Activated T-helper 2 cell treated with anti-CD3 and anti-CD28 coated beads, Interferon-gamma antibody, Interleukin-2, Interleukin-4, amounts not matched to agents 10 μg/mL and 5 μg/mL and 100 μg/mL, durations not matched to agents 14 hours and 24 hours and 36 hours (primary cell): Measurements from ENCODE around the gene HEY2. TPM values are rescaled to one million over a fixed set of nuclear protein-coding genes. Genes with fewer than 3 reads are reported as not detected.

Experiments used
- DNase-seq: peaks from one replicate; pipeline ENCODE4 v3.0.0; 2021; ENCODE audit warnings: low spot score
- H3K27ac Mint-ChIP-seq: one replicate; pipeline ENCODE4 v1.8.0; 2021; ENCODE audit warnings: mixed read lengths
- H3K27me3 Mint-ChIP-seq: one replicate; pipeline ENCODE4 v1.8.0; 2021; ENCODE audit warnings: low read depth, mixed read lengths
- H3K36me3 Mint-ChIP-seq: one replicate; pipeline ENCODE4 v1.8.0; 2021; ENCODE audit warnings: low read depth, mixed read lengths
- H3K4me1 Mint-ChIP-seq: one replicate; pipeline ENCODE4 v1.8.0; 2021; ENCODE audit warnings: low read depth, mixed read lengths
- H3K4me3 Mint-ChIP-seq: one replicate; pipeline ENCODE4 v1.8.0; 2021; ENCODE audit warnings: low read depth, mild to moderate bottlenecking, moderate library complexity, mixed read lengths
- H3K9me3 Mint-ChIP-seq: one replicate; pipeline ENCODE4 v1.8.0; 2021; ENCODE audit warnings: mixed read lengths
- intact Hi-C: fragments of 100-400 bp; cut with micrococcal nuclease; formaldehyde crosslinking; loops from one replicate; pipeline ENCODE4 v1.15.1; 2023
- total RNA-seq: library from RNA; stranded (reverse); gene quantifications from 2 replicates; pipeline ENCODE4 v1.2.3, GENCODE V29; 2022

Gene HEY2
- total RNA-seq, 1 donor from 2014 or later: not detected

- Mint-ChIP-seq H3K4me3 (no peak overlapping the region), H3K27ac (no peak overlapping the region), H3K9me3 (no peaks in the 10 kb centered on the region), H3K27me3 (no peaks in the 10 kb centered on the region), H3K4me1 (peaks cover 61% of the 10 kb centered on the region), H3K36me3 (peaks cover 29% of the 10 kb centered on the region)
- intact Hi-C loops: no loop called here
- DNase-seq: no peak
These were observed 60.2 kb downstream of the HEY2 start for GRCh38 chr6:125809570-125810170.

GRCh38 chr6:125810445-125810844 is 61.0 kb downstream of the HEY2 start:
- Mint-ChIP-seq H3K9me3 (no peaks in the 10 kb centered on the region), H3K4me1 (peaks cover 67% of the 10 kb centered on the region), H3K36me3 (peaks cover 35% of the 10 kb centered on the region), H3K4me3 (no peak overlapping the region), H3K27me3 (no peaks in the 10 kb centered on the region), H3K27ac (no peak overlapping the region)
- intact Hi-C loops: no loop called here
- DNase-seq: no peak

Other genes starting within 250 kb of the HEY2 start
- gene NCOA7, start 41.3 kb downstream of the HEY2 start, total RNA-seq: 40.5 and 43.4 TPM in 2 replicates
- 7.1 and 7.9 TPM in 2 replicates for gene HINT3, start 207.1 kb downstream of the HEY2 start, total RNA-seq
- 23.9 and 25.4 TPM in 2 replicates for gene TRMT11, start 236.9 kb downstream of the HEY2 start, total RNA-seq